Fibroblast of the aortic adventitia (primary cell): ENCODE data around the gene GABPB1. TPM values are rescaled to one million over a fixed set of nuclear protein-coding genes. Genes with fewer than 3 reads are reported as not detected.

ENCODE experiments used
- DNase-seq: peaks from one replicate; pipeline ENCODE4 v3.0.0-alpha.2; 2010; ENCODE audit warnings: low read depth
- H3K4me3 ChIP-seq: 2 replicates; pipeline ENCODE4 v1.5.1; 2011; ENCODE audit warnings: low read depth, mild to moderate bottlenecking, control low read depth, low read length, moderate library complexity
- total RNA-seq: library from RNA; depleted of rRNA; stranded (reverse); fragments of >200 nt; gene quantifications from 2 replicates; pipeline ENCODE4 v1.2.3, GENCODE V29; 2012; ENCODE audit warnings: low replicate concordance
- TF ChIP-seq, protein P1 (sequence below): IDR thresholded peaks from 2 replicates; pipeline ENCODE4 v1.5.1; 2011; ENCODE audit warnings: mild to moderate bottlenecking, low read length, control low read depth, inconsistent platforms; ENCODE audit not compliant: insufficient read depth

GABPB1 gene
- total RNA-seq, 1 donor, result 31.9 TPM

GRCh38 chr15:50257332-50257731 is 97.7 kb downstream of the GABPB1 start:
- DNase-seq, result no peak
- no peak overlapping the region for H3K4me3 ChIP-seq
- TF ChIP-seq, protein P1, sequence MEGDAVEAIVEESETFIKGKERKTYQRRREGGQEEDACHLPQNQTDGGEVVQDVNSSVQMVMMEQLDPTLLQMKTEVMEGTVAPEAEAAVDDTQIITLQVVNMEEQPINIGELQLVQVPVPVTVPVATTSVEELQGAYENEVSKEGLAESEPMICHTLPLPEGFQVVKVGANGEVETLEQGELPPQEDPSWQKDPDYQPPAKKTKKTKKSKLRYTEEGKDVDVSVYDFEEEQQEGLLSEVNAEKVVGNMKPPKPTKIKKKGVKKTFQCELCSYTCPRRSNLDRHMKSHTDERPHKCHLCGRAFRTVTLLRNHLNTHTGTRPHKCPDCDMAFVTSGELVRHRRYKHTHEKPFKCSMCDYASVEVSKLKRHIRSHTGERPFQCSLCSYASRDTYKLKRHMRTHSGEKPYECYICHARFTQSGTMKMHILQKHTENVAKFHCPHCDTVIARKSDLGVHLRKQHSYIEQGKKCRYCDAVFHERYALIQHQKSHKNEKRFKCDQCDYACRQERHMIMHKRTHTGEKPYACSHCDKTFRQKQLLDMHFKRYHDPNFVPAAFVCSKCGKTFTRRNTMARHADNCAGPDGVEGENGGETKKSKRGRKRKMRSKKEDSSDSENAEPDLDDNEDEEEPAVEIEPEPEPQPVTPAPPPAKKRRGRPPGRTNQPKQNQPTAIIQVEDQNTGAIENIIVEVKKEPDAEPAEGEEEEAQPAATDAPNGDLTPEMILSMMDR, result no peak

DNA sequence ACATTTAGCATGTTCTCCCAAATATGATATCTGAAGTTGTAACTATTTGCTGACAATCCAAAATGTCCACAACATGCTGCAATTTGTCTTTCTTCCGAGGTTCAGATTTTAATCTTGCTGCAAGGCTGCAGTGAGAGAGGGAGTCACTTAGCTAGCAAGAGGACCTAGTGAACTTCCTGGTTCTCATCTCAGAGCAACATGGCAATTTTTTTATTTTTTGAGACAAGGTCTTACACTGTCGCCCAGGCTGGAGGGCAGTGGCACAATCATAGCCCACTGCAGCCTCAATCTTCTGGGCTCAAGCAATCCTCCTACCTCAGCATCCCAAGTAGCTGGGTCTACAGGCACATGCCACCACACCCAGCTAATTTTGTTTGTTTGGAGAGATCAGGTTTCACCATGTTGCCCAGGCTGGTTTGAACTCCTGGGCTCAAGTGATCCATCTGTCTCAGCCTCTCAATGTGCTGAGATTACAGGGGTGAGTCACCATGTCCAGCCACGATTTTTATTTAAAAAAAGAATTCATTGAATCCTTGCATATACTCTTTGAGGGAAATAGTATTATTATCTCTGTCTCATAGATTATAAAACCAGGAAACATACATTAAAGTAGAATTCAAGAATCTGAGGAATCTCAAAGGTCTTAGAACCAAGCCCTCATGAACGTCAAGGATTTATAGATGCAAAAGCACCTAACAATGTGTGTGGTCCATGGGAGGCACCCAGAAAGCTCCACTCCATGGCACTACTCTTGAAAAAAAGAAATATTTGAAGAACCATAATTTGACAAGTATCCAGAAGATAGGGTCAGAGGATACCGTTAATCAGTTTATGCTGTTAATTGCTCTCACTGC is 98.6 kb downstream of the GABPB1 start:
- peak; percentile 84 for DNase-seq
- no peak overlapping the region for H3K4me3 ChIP-seq
- TF ChIP-seq, protein P1, result no peak

- no peak for DNase-seq
- no peak overlapping the region for H3K4me3 ChIP-seq
- TF ChIP-seq, protein P1, result no peak
These were observed 102.4 kb downstream of the GABPB1 start for GRCh38 chr15:50252556-50252955.

DNA sequence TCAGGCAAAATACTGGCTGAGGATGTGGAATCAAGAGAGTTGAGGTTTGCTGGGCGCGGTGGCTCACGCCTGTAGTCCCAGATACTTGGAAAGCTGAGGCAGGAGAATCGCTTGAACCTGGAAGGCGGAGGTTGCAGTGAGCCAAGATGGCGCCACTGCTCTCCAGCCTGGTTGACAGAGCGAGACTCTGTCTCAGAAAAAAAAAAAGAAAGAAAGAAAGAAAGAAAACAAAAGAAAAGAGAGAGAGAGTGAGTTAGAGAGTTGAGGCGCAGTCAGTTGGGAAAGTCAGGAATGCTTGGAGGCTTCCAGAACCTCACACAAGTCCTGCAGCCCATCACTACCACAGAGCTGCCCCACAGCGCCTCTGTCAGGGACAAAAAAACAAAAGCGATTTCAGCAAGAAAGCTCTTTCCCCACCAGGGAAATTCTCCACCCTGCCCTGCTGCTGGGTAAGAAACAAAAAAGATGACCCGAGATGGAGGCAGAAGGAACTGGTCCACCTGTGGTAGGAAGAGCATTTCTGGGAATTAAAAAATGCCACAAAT is 103.3 kb downstream of the GABPB1 start:
- DNase-seq, result peak; percentile 36
- no peak overlapping the region for H3K4me3 ChIP-seq
- TF ChIP-seq, protein P1, result no peak

GRCh38 chr15:50250760-50251394 is 104.1 kb downstream of the GABPB1 start:
- peak; percentile 58 for DNase-seq
- no peak overlapping the region for H3K4me3 ChIP-seq
- TF ChIP-seq, protein P1, result no peak

DNA sequence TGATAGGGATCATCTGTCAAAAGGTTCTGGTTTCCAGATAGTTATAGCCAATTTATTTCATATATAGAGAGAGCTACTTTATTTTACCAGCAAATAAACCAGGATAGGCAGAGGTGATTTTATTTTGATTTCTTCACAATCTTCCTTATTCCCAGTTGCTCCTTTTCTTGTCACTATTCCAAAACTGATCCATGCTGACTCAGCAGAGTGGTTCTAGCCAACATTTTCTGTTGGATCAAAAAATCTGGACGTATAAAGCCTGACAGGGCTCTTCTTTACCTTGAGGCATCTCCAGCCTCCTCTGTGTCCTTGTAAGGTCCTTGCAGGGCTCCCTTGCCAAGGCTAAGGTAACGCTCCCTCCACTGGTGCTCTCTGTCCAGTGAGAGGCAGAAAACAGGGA is 105.3 kb downstream of the GABPB1 start:
- TF ChIP-seq, protein P1, result no peak
- no peak overlapping the region for H3K4me3 ChIP-seq
- peak; percentile 37 for DNase-seq
